Measurements from ENCODE around the gene SPANXC.

- no peak for TF ChIP-seq CTCF (conservative IDR thresholded peaks at IDR 0.05 in 1 of 2, IDR thresholded peaks at IDR 0.05 in 1 of 2; ENCODE audit: low read depth in 1 of 2, low read length in 2 of 2)
- TF ChIP-seq EZH2 (IDR thresholded peaks at IDR 0.05; ENCODE audit: low read length, missing control alignments) = no peak
Observed at GRCh38 chrX:141214196-141214595, 28.1 kb downstream of the SPANXC start.

Data from fibroblast of lung (primary cell).